IMR-90 (cell line): ENCODE data around the gene RFC2. TPM values are rescaled to one million over a fixed set of nuclear protein-coding genes. Genes with fewer than 3 reads are reported as not detected.

Source experiments
- ATAC-seq: fragments of 200-7000 bp; cut with Tn5 transposase; 2 replicates; pipeline ENCODE4 v1.9.1; 2020; ENCODE audit warnings: low read depth, mild to moderate bottlenecking, moderate library complexity
- BruUV-seq: library from RNA; stranded (reverse); fragments of 400-500 nt; replicated peaks from 2 replicates; lab custom pipeline; 2021; lab: Mats Ljungman, UMichigan
- CTCF ChIA-PET: fragments of 300-600 bp; formaldehyde crosslinking; extraction: SDS; loops from one replicate; lab custom pipeline; 2021; ENCODE audit warnings: antibody characterized with exemption; lab: Yijun Ruan, JAX
- POLR2A ChIA-PET: fragments of 300-600 bp; sonication (Branson Sonifier 250); formaldehyde crosslinking; loops from one replicate; lab custom pipeline; 2022; ENCODE audit warnings: antibody characterized with exemption; ENCODE audit not compliant: unreplicated experiment; lab: Charles Lee
- DNase-seq: peaks from one replicate; pipeline ENCODE4 v3.0.0; 2013
- H2AFZ ChIP-seq: replicated peaks from 2 replicates; pipeline ENCODE3; 2013; ENCODE audit warnings: low read length, mild to moderate bottlenecking; ENCODE audit not compliant: poor library complexity
- H2AK5ac ChIP-seq: 2 replicates; pipeline ENCODE4 v1.6.1; 2013; ENCODE audit warnings: low read depth, low read length, inconsistent platforms
- H2AK9ac ChIP-seq: replicated peaks from 2 replicates; pipeline ENCODE3; 2013; ENCODE audit warnings: mild to moderate bottlenecking, low read depth, low read length, moderate library complexity; ENCODE audit not compliant: poor library complexity
- H2BK120ac ChIP-seq: 2 replicates; pipeline ENCODE4 v1.6.1; 2013; ENCODE audit warnings: low read depth, low read length, inconsistent platforms
- H2BK15ac ChIP-seq: 3 replicates; pipeline ENCODE4 v1.6.1; 2013; ENCODE audit warnings: low read depth, low read length, inconsistent platforms
- H2BK20ac ChIP-seq: 2 replicates; pipeline ENCODE4 v1.6.1; 2013; ENCODE audit warnings: low read depth, mild to moderate bottlenecking, inconsistent platforms, low read length, moderate library complexity
- H2BK5ac ChIP-seq: 2 replicates; pipeline ENCODE4 v1.6.1; 2013; ENCODE audit warnings: mild to moderate bottlenecking, low read depth, low read length, inconsistent platforms; ENCODE audit not compliant: poor library complexity, severe bottlenecking
- H3K14ac ChIP-seq: replicated peaks from 2 replicates; pipeline ENCODE4 v1.6.1; 2013; ENCODE audit warnings: low read depth, low read length, inconsistent platforms
- H3K18ac ChIP-seq: 2 replicates; pipeline ENCODE4 v1.6.1; 2013; ENCODE audit warnings: low read depth, low read length, control low read depth
- H3K23ac ChIP-seq: 2 replicates; pipeline ENCODE4 v1.6.1; 2013; ENCODE audit warnings: low read depth, low read length, inconsistent platforms
- H3K27ac ChIP-seq: 2 replicates; pipeline ENCODE4 v1.5.1; 2013; ENCODE audit warnings: mild to moderate bottlenecking, control low read depth, low read length; ENCODE audit not compliant: insufficient read depth
- H3K27me3 ChIP-seq: 2 replicates; pipeline ENCODE4 v1.6.1; 2013; ENCODE audit warnings: low read length; ENCODE audit not compliant: control insufficient read depth, insufficient read depth
- H3K36me3 ChIP-seq: 2 replicates; pipeline ENCODE4 v1.6.1; 2013; ENCODE audit warnings: low read length, mixed read lengths; ENCODE audit not compliant: control insufficient read depth, insufficient read depth
- H3K4ac ChIP-seq: 2 replicates; pipeline ENCODE4 v1.6.1; 2013; ENCODE audit warnings: low read depth, low read length, inconsistent platforms
- H3K4me1 ChIP-seq: 2 replicates; pipeline ENCODE4 v1.6.1; 2013; ENCODE audit warnings: low read length, mixed read lengths; ENCODE audit not compliant: control insufficient read depth, insufficient read depth
- H3K4me2 ChIP-seq: 2 replicates; pipeline ENCODE4 v1.6.1; 2013; ENCODE audit warnings: low read depth, mild to moderate bottlenecking, control low read depth, low read length, moderate library complexity
- H3K4me3 ChIP-seq: 2 replicates; pipeline ENCODE4 v1.5.1; 2013; ENCODE audit warnings: low read depth, mild to moderate bottlenecking, control low read depth, low read length, moderate library complexity; ENCODE audit not compliant: insufficient read depth
- H3K56ac ChIP-seq: 2 replicates; pipeline ENCODE4 v1.6.1; 2013; ENCODE audit warnings: low read length, inconsistent platforms; ENCODE audit not compliant: insufficient read depth; ENCODE audit errors: extremely low read depth
- H3K79me1 ChIP-seq, 2 experiments: 2 replicates each; pipeline ENCODE4 v1.6.1; 2013; ENCODE audit warnings: low read length in 2 of 2, inconsistent platforms in 1 of 2, low read depth in 1 of 2
- H3K9ac ChIP-seq: 2 replicates; pipeline ENCODE4 v1.6.1; 2013; ENCODE audit warnings: low read depth, low read length, control low read depth
- H3K9me1 ChIP-seq: 2 replicates; pipeline ENCODE4 v1.6.1; 2013; ENCODE audit warnings: low read length, inconsistent platforms; ENCODE audit not compliant: insufficient read depth
- H3K9me3 ChIP-seq: 2 replicates; pipeline ENCODE4 v1.6.1; 2013; ENCODE audit warnings: low read length; ENCODE audit not compliant: control insufficient read depth, insufficient read depth
- H4K20me1 ChIP-seq: 2 replicates; pipeline ENCODE4 v1.6.1; 2013; ENCODE audit warnings: low read length, inconsistent platforms; ENCODE audit not compliant: insufficient read depth
- H4K5ac ChIP-seq: 2 replicates; pipeline ENCODE4 v1.6.1; 2013; ENCODE audit warnings: mild to moderate bottlenecking, low read depth, low read length, control low read depth
- H4K8ac ChIP-seq, 2 experiments: 2 replicates each; pipeline ENCODE4 v1.6.1; 2013; ENCODE audit warnings: low read depth in 2 of 2, low read length in 2 of 2, control low read depth in 1 of 2, inconsistent platforms in 1 of 2
- H4K91ac ChIP-seq: 2 replicates; pipeline ENCODE4 v1.6.1; 2013; ENCODE audit warnings: low read depth, low read length, inconsistent platforms; ENCODE audit not compliant: insufficient read depth
- BHLHE40 ChIP-seq: fragments of 150-350 bp; IDR thresholded peaks from 2 replicates; pipeline ENCODE4 v1.6.1; 2016; ENCODE audit warnings: mild to moderate bottlenecking, low read depth, low read length
- CHD1 ChIP-seq: IDR thresholded peaks from 2 replicates; pipeline ENCODE4 v1.6.1; 2012; ENCODE audit warnings: low read depth, low read length, improper control_type of control experiment
- CTCF ChIP-seq: conservative IDR thresholded peaks from 2 replicates; pipeline ENCODE4 v1.5.1; 2012; ENCODE audit warnings: mild to moderate bottlenecking, low read depth, low read length, improper control_type of control experiment
- ELK1 ChIP-seq: fragments of 150-350 bp; IDR thresholded peaks from 2 replicates; pipeline ENCODE4 v1.6.1; 2016; ENCODE audit warnings: low read depth, mild to moderate bottlenecking, low read length, moderate library complexity, borderline replicate concordance
- FOS ChIP-seq: fragments of 150-350 bp; IDR thresholded peaks from 2 replicates; pipeline ENCODE4 v1.6.1; 2016; ENCODE audit warnings: low read depth, low read length
- MAFK ChIP-seq: IDR thresholded peaks from 2 replicates; pipeline ENCODE4 v1.6.1; 2012; ENCODE audit warnings: low read depth, low read length, improper control_type of control experiment
- MAZ ChIP-seq: IDR thresholded peaks from 2 replicates; pipeline ENCODE4 v1.6.1; 2012; ENCODE audit warnings: low read depth, mild to moderate bottlenecking, low read length, improper control_type of control experiment, moderate library complexity, borderline replicate concordance
- NFE2L2 ChIP-seq: fragments of 150-350 bp; IDR thresholded peaks from 2 replicates; pipeline ENCODE4 v1.6.1; 2016; ENCODE audit warnings: low read depth, mild to moderate bottlenecking, low read length
- POLR2A ChIP-seq: IDR thresholded peaks from 2 replicates; pipeline ENCODE4 v1.6.1; 2012; ENCODE audit warnings: mild to moderate bottlenecking, low read depth, low read length
- RAD21 ChIP-seq: IDR thresholded peaks from 2 replicates; pipeline ENCODE4 v1.6.1; 2012; ENCODE audit warnings: low read length, improper control_type of control experiment
- RFX5 ChIP-seq: IDR thresholded peaks from 2 replicates; pipeline ENCODE4 v1.8.0; 2012; ENCODE audit warnings: low read depth, mild to moderate bottlenecking, low read length, moderate library complexity
- WGBS, 2 experiments: methylation state at CpG; one replicate each; pipeline versions ENCODE4 v1.1.5 to v1.1.7; 2013; ENCODE audit warnings: missing lambda C conversion rate in 2 of 2; ENCODE audit not compliant: insufficient read length in 1 of 2; ENCODE audit errors: extremely low coverage in 2 of 2; 5-methylcytosine and 5-hydroxymethylcytosine counted together
- dilution Hi-C: fragments of 300-500 bp; cut with HindIII; formaldehyde crosslinking; loops from one replicate; pipeline ENCODE4 v1.14.3; 2018; ENCODE audit warnings: low sequenced_read_pairs; ENCODE audit not compliant: unreplicated experiment
- in situ Hi-C: fragments of 300-500 bp; cut with MboI; formaldehyde crosslinking; loops from 3 replicates; pipeline ENCODE4 v1.14.3; 2019; ENCODE audit warnings: low sequenced_read_pairs, inconsistent platforms, mixed read lengths
- intact Hi-C: fragments of 100-400 bp; cut with micrococcal nuclease; formaldehyde crosslinking; loops from 2 replicates; pipeline ENCODE4 v1.10.0; 2022
- polyA plus RNA-seq, 3 experiments: library from polyadenylated mRNA; depleted of rRNA; stranded (reverse); fragments of >200 nt; gene quantifications; 2 replicates each; pipeline ENCODE4 v1.2.3, GENCODE V29; 2012; ENCODE audit warnings: low replicate concordance in 1 of 3
- total RNA-seq: library from RNA; depleted of rRNA; stranded (reverse); fragments of >200 nt; gene quantifications from 2 replicates; pipeline ENCODE4 v1.2.3, GENCODE V29; 2012

RFC2 gene
- total and polyA plus RNA-seq, 2 of the 4 experiments (the other 2 are of a cell fraction): 25.2 to 37.8 TPM

DNA sequence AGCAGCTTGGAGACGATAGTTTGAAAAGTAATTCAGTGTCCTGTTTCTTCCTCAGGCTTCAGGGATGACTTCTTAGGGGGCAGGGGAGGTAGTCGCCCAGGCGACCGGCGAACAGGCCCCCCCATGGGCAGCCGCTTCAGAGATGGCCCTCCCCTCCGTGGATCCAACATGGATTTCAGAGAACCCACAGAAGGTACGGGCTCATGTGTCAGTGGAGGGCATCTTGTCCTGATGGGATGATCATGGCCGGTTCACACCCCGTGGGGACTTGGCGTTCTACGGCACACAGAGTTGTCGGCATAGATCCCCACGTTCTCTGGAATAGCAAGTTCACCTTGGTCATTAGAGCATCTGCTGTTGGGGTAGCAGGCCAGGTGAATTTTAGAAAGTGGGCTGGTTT, 59.5 kb downstream of the RFC2 start:
- no peak overlapping the region for H2AK5ac ChIP-seq
- ChIA-PET POLR2A (no interaction called here), CTCF (no interaction called here)
- H2AFZ ChIP-seq: no peak overlapping the region
- H3K79me1 ChIP-seq: peaks cover 22 to 39% of the 10 kb centered on the region in 2 experiments
- H3K23ac ChIP-seq: no peak overlapping the region
- TF ChIP-seq ELK1 (no peak), POLR2A (no peak), MAFK (no peak), FOS (no peak), NFE2L2 (no peak), CHD1 (no peak), BHLHE40 (no peak), RFX5 (no peak), MAZ (no peak), CTCF (no peak), RAD21 (no peak)
- no peaks in the 10 kb centered on the region for H3K27me3 ChIP-seq
- no peak overlapping the region for H2BK120ac ChIP-seq
- no peaks in the 10 kb centered on the region for H3K4me1 ChIP-seq
- intact Hi-C loops: no loop called here
- in situ Hi-C loops: no loop called here
- 96% methylated on average over 7 of the region's 14 CpGs; no CpG with 5 or more reads in 1 of the 2 experiments for WGBS, 2 experiments
- dilution Hi-C loops: no loop called here
- H4K5ac ChIP-seq: no peak overlapping the region
- no peak overlapping the region for H3K4ac ChIP-seq
- H3K36me3 ChIP-seq: peaks cover 58% of the 10 kb centered on the region
- H4K20me1 ChIP-seq: peaks cover 25% of the 10 kb centered on the region
- H3K18ac ChIP-seq: no peak overlapping the region
- no peak overlapping the region for H3K56ac ChIP-seq
- DNase-seq: no peak
- no peak overlapping the region for H4K91ac ChIP-seq
- BruUV-seq: no TSS peak
- no peak for ATAC-seq
- H2BK15ac ChIP-seq: no peak overlapping the region
- H2AK9ac ChIP-seq: no peak overlapping the region
- no peak overlapping the region for H3K14ac ChIP-seq
- H3K9ac ChIP-seq: no peak overlapping the region
- H3K4me3 ChIP-seq: no peak overlapping the region
- no peak overlapping the region for H3K4me2 ChIP-seq
- no peak overlapping the region for H3K27ac ChIP-seq
- no peak overlapping the region for H2BK20ac ChIP-seq
- H3K9me3 ChIP-seq: no peaks in the 10 kb centered on the region
- H2BK5ac ChIP-seq: no peak overlapping the region
- no peak overlapping the region for H4K8ac ChIP-seq
- H3K9me1 ChIP-seq: no peaks in the 10 kb centered on the region
